ENCODE measurements around the gene MIOS.

MIOS gene

GRCh38 chr7:7536396-7537019, 30.2 kb upstream of the MIOS start:
- no peaks in the 10 kb centered on the region for H3K36me3 ChIP-seq (ENCODE audit: control insufficient read depth, insufficient read depth, low read length)
- no peaks in the 10 kb centered on the region for H3K4me1 ChIP-seq (ENCODE audit: control insufficient read depth, insufficient read depth, low read length)
- no peak overlapping the region for H3K4me3 ChIP-seq (ENCODE audit: low read length)
- no peak overlapping the region for H3K27ac ChIP-seq (ENCODE audit: low read depth, low read length)
- no peaks in the 10 kb centered on the region for H3K27me3 ChIP-seq (ENCODE audit: control insufficient read depth, insufficient read depth, low read length)
- no peak overlapping the region for H3K9ac ChIP-seq (ENCODE audit: low read length)

GRCh38 chr7:7537711-7538110, 29.0 kb upstream of the MIOS start:
- Histone ChIP-seq H3K9ac (ENCODE audit: low read length) (no peak overlapping the region), H3K27me3 (ENCODE audit: control insufficient read depth, insufficient read depth, low read length) (no peaks in the 10 kb centered on the region), H3K36me3 (ENCODE audit: control insufficient read depth, insufficient read depth, low read length) (no peaks in the 10 kb centered on the region), H3K4me1 (ENCODE audit: control insufficient read depth, insufficient read depth, low read length) (no peaks in the 10 kb centered on the region), H3K4me3 (ENCODE audit: low read length) (no peak overlapping the region), H3K27ac (ENCODE audit: low read depth, low read length) (no peak overlapping the region)

- no peak overlapping the region for H3K4me3 ChIP-seq (ENCODE audit: low read length)
- H3K4me1 ChIP-seq (ENCODE audit: control insufficient read depth, insufficient read depth, low read length), result no peaks in the 10 kb centered on the region
- no peak overlapping the region for H3K27ac ChIP-seq (ENCODE audit: low read depth, low read length)
- H3K36me3 ChIP-seq (ENCODE audit: control insufficient read depth, insufficient read depth, low read length), result no peaks in the 10 kb centered on the region
- H3K9ac ChIP-seq (ENCODE audit: low read length), result no peak overlapping the region
- no peaks in the 10 kb centered on the region for H3K27me3 ChIP-seq (ENCODE audit: control insufficient read depth, insufficient read depth, low read length)
These were observed 27.5 kb upstream of the MIOS start for GRCh38 chr7:7539152-7539551.

- Histone ChIP-seq H3K4me3 (ENCODE audit: low read length) (no peak overlapping the region), H3K27ac (ENCODE audit: low read depth, low read length) (no peak overlapping the region), H3K36me3 (ENCODE audit: control insufficient read depth, insufficient read depth, low read length) (no peaks in the 10 kb centered on the region), H3K27me3 (ENCODE audit: control insufficient read depth, insufficient read depth, low read length) (no peaks in the 10 kb centered on the region), H3K4me1 (ENCODE audit: control insufficient read depth, insufficient read depth, low read length) (no peaks in the 10 kb centered on the region), H3K9ac (ENCODE audit: low read length) (no peak overlapping the region)
These were observed 27.0 kb upstream of the MIOS start for GRCh38 chr7:7539711-7540110.

- Histone ChIP-seq H3K36me3 (ENCODE audit: control insufficient read depth, insufficient read depth, low read length) (no peaks in the 10 kb centered on the region), H3K4me1 (ENCODE audit: control insufficient read depth, insufficient read depth, low read length) (no peaks in the 10 kb centered on the region), H3K9ac (ENCODE audit: low read length) (no peak overlapping the region), H3K4me3 (ENCODE audit: low read length) (no peak overlapping the region), H3K27ac (ENCODE audit: low read depth, low read length) (no peak overlapping the region), H3K27me3 (ENCODE audit: control insufficient read depth, insufficient read depth, low read length) (no peaks in the 10 kb centered on the region)
These were observed 24.3 kb upstream of the MIOS start for GRCh38 chr7:7542251-7542835.

- Histone ChIP-seq H3K27ac (ENCODE audit: low read depth, low read length) (no peak overlapping the region), H3K4me1 (ENCODE audit: control insufficient read depth, insufficient read depth, low read length) (no peaks in the 10 kb centered on the region), H3K36me3 (ENCODE audit: control insufficient read depth, insufficient read depth, low read length) (peaks cover 4% of the 10 kb centered on the region), H3K9ac (ENCODE audit: low read length) (no peak overlapping the region), H3K27me3 (ENCODE audit: control insufficient read depth, insufficient read depth, low read length) (no peaks in the 10 kb centered on the region), H3K4me3 (ENCODE audit: low read length) (no peak overlapping the region)
These were observed 18.3 kb upstream of the MIOS start for GRCh38 chr7:7548407-7548806.

GRCh38 chr7:7550663-7551062, 16.0 kb upstream of the MIOS start:
- Histone ChIP-seq H3K36me3 (ENCODE audit: control insufficient read depth, insufficient read depth, low read length) (peaks cover 4% of the 10 kb centered on the region), H3K4me1 (ENCODE audit: control insufficient read depth, insufficient read depth, low read length) (no peaks in the 10 kb centered on the region), H3K9ac (ENCODE audit: low read length) (no peak overlapping the region), H3K27ac (ENCODE audit: low read depth, low read length) (no peak overlapping the region), H3K27me3 (ENCODE audit: control insufficient read depth, insufficient read depth, low read length) (no peaks in the 10 kb centered on the region), H3K4me3 (ENCODE audit: low read length) (no peak overlapping the region)

- no peaks in the 10 kb centered on the region for H3K4me1 ChIP-seq (ENCODE audit: control insufficient read depth, insufficient read depth, low read length)
- no peaks in the 10 kb centered on the region for H3K27me3 ChIP-seq (ENCODE audit: control insufficient read depth, insufficient read depth, low read length)
- H3K36me3 ChIP-seq (ENCODE audit: control insufficient read depth, insufficient read depth, low read length), result peaks cover 4% of the 10 kb centered on the region
- H3K9ac ChIP-seq (ENCODE audit: low read length), result no peak overlapping the region
- H3K27ac ChIP-seq (ENCODE audit: low read depth, low read length), result no peak overlapping the region
- H3K4me3 ChIP-seq (ENCODE audit: low read length), result no peak overlapping the region
These were observed 14.5 kb upstream of the MIOS start for GRCh38 chr7:7552199-7552598.

GRCh38 chr7:7553386-7553785, 13.3 kb upstream of the MIOS start:
- H3K36me3 ChIP-seq (ENCODE audit: control insufficient read depth, insufficient read depth, low read length), result peaks cover 4% of the 10 kb centered on the region
- H3K9ac ChIP-seq (ENCODE audit: low read length), result no peak overlapping the region
- no peak overlapping the region for H3K27ac ChIP-seq (ENCODE audit: low read depth, low read length)
- no peaks in the 10 kb centered on the region for H3K27me3 ChIP-seq (ENCODE audit: control insufficient read depth, insufficient read depth, low read length)
- no peak overlapping the region for H3K4me3 ChIP-seq (ENCODE audit: low read length)
- H3K4me1 ChIP-seq (ENCODE audit: control insufficient read depth, insufficient read depth, low read length), result no peaks in the 10 kb centered on the region

- H3K9ac ChIP-seq (ENCODE audit: low read length), result no peak overlapping the region
- H3K27me3 ChIP-seq (ENCODE audit: control insufficient read depth, insufficient read depth, low read length), result no peaks in the 10 kb centered on the region
- no peak overlapping the region for H3K27ac ChIP-seq (ENCODE audit: low read depth, low read length)
- no peak overlapping the region for H3K4me3 ChIP-seq (ENCODE audit: low read length)
- no peaks in the 10 kb centered on the region for H3K4me1 ChIP-seq (ENCODE audit: control insufficient read depth, insufficient read depth, low read length)
- H3K36me3 ChIP-seq (ENCODE audit: control insufficient read depth, insufficient read depth, low read length), result peaks cover 4% of the 10 kb centered on the region
These were observed 12.7 kb upstream of the MIOS start for GRCh38 chr7:7554021-7554432.

GRCh38 chr7:7554649-7555575, 11.8 kb upstream of the MIOS start:
- H3K4me3 ChIP-seq (ENCODE audit: low read length), result no peak overlapping the region
- H3K36me3 ChIP-seq (ENCODE audit: control insufficient read depth, insufficient read depth, low read length), result peaks cover 4% of the 10 kb centered on the region
- no peaks in the 10 kb centered on the region for H3K27me3 ChIP-seq (ENCODE audit: control insufficient read depth, insufficient read depth, low read length)
- no peak overlapping the region for H3K9ac ChIP-seq (ENCODE audit: low read length)
- H3K27ac ChIP-seq (ENCODE audit: low read depth, low read length), result no peak overlapping the region
- no peaks in the 10 kb centered on the region for H3K4me1 ChIP-seq (ENCODE audit: control insufficient read depth, insufficient read depth, low read length)

GRCh38 chr7:7556852-7557251, 9.8 kb upstream of the MIOS start:
- no peak overlapping the region for H3K27ac ChIP-seq (ENCODE audit: low read depth, low read length)
- no peak overlapping the region for H3K9ac ChIP-seq (ENCODE audit: low read length)
- no peak overlapping the region for H3K4me3 ChIP-seq (ENCODE audit: low read length)
- H3K27me3 ChIP-seq (ENCODE audit: control insufficient read depth, insufficient read depth, low read length), result no peaks in the 10 kb centered on the region
- H3K4me1 ChIP-seq (ENCODE audit: control insufficient read depth, insufficient read depth, low read length), result no peaks in the 10 kb centered on the region
- no peaks in the 10 kb centered on the region for H3K36me3 ChIP-seq (ENCODE audit: control insufficient read depth, insufficient read depth, low read length)
